WTC11 (cell line): Measurements from ENCODE around the gene TOMM7. TPM values are rescaled to one million over a fixed set of nuclear protein-coding genes. Genes with fewer than 3 reads are reported as not detected.

Experiments used
- ATAC-seq: fragments of 200-7000 bp; cut with Tn5 transposase; 2 replicates; pipeline ENCODE4 v1.10.0; 2021; ENCODE audit warnings: mild to moderate bottlenecking, moderate library complexity
- CTCF ChIA-PET: fragments of 300-600 bp; sonication (Branson Sonifier 250); formaldehyde crosslinking; loops from one replicate; lab custom pipeline; 2021; ENCODE audit warnings: antibody characterized with exemption; lab: Charles Lee
- POLR2A ChIA-PET: fragments of 350-600 bp; sonication (Branson Sonifier 250); formaldehyde crosslinking; loops from one replicate; lab custom pipeline; 2021; ENCODE audit warnings: antibody characterized with exemption; lab: Charles Lee
- DNase-seq: peaks from one replicate; pipeline ENCODE4 v3.0.0; 2021; ENCODE audit warnings: low spot score
- H3K27ac Mint-ChIP-seq: 2 replicates; pipeline ENCODE4 v1.8.0; 2021; ENCODE audit warnings: mixed read lengths
- H3K27me3 Mint-ChIP-seq: 2 replicates; pipeline ENCODE4 v1.8.0; 2021; ENCODE audit warnings: low read depth, mild to moderate bottlenecking, moderate library complexity, mixed read lengths
- H3K36me3 Mint-ChIP-seq: 2 replicates; pipeline ENCODE4 v1.8.0; 2021; ENCODE audit warnings: mixed read lengths
- H3K4me1 Mint-ChIP-seq: 2 replicates; pipeline ENCODE4 v1.8.0; 2022; ENCODE audit warnings: mixed read lengths
- H3K4me3 Mint-ChIP-seq: 2 replicates; pipeline ENCODE4 v1.8.0; 2021; ENCODE audit warnings: mild to moderate bottlenecking, moderate library complexity, mixed read lengths
- H3K9me3 Mint-ChIP-seq: 2 replicates; pipeline ENCODE4 v1.8.0; 2021; ENCODE audit warnings: mixed read lengths
- AR ChIP-seq: fragments of 250-450 bp; sonication (Bioruptor Pico); IDR thresholded peaks from 2 replicates; pipeline ENCODE4 v1.9.0; 2021; ENCODE audit warnings: mild to moderate bottlenecking
- ATF1 ChIP-seq: sonication (generic); formaldehyde crosslinking; IDR thresholded peaks from 2 replicates; pipeline ENCODE4 v1.8.1; 2023; ENCODE audit warnings: mild to moderate bottlenecking, moderate library complexity, missing genetic modification reagents
- CBFB ChIP-seq: sonication (generic); formaldehyde crosslinking; IDR thresholded peaks from 2 replicates; pipeline ENCODE4 v1.8.1; 2022; ENCODE audit warnings: mild to moderate bottlenecking, low read depth, missing genetic modification reagents
- E2F4 ChIP-seq: sonication (generic); formaldehyde crosslinking; IDR thresholded peaks from 2 replicates; pipeline ENCODE4 v1.8.1; 2022; ENCODE audit warnings: low read depth, mild to moderate bottlenecking, moderate library complexity, missing genetic modification reagents, borderline replicate concordance
- ESRRA ChIP-seq: sonication (generic); formaldehyde crosslinking; IDR thresholded peaks from 2 replicates; pipeline ENCODE4 v1.8.1; 2022; ENCODE audit warnings: mild to moderate bottlenecking, missing genetic modification reagents, borderline replicate concordance
- ETV6 ChIP-seq: sonication (generic); formaldehyde crosslinking; IDR thresholded peaks from 2 replicates; pipeline ENCODE4 v1.8.1; 2022; ENCODE audit warnings: mild to moderate bottlenecking, missing genetic modification reagents
- FOXP1 ChIP-seq: sonication (generic); formaldehyde crosslinking; IDR thresholded peaks from 2 replicates; pipeline ENCODE4 v1.8.0; 2022; ENCODE audit warnings: missing genetic modification reagents, mild to moderate bottlenecking, moderate library complexity, borderline replicate concordance
- GTF2I ChIP-seq: fragments of 250-450 bp; sonication (Bioruptor Pico); conservative IDR thresholded peaks from 2 replicates; pipeline ENCODE4 v1.4.0; 2021; ENCODE audit warnings: mild to moderate bottlenecking
- IRF2 ChIP-seq: sonication (generic); formaldehyde crosslinking; IDR thresholded peaks from 2 replicates; pipeline ENCODE4 v1.8.0; 2022; ENCODE audit warnings: low read depth, missing genetic modification reagents, borderline replicate concordance
- JUN ChIP-seq: sonication (generic); formaldehyde crosslinking; IDR thresholded peaks from 2 replicates; pipeline ENCODE4 v1.8.0; 2023; ENCODE audit warnings: mild to moderate bottlenecking, missing genetic modification reagents
- NFE2L1 ChIP-seq: sonication (generic); formaldehyde crosslinking; IDR thresholded peaks from 2 replicates; pipeline ENCODE4 v1.8.1; 2023; ENCODE audit warnings: missing genetic modification reagents
- NFYB ChIP-seq: sonication (generic); formaldehyde crosslinking; conservative IDR thresholded peaks from 2 replicates; pipeline ENCODE4 v1.8.0; 2022; ENCODE audit warnings: low read depth, missing genetic modification reagents
- PRDM15 ChIP-seq: sonication (generic); formaldehyde crosslinking; IDR thresholded peaks from 2 replicates; pipeline ENCODE4 v1.8.0; 2022; ENCODE audit warnings: missing genetic modification reagents
- PREB ChIP-seq: sonication (generic); formaldehyde crosslinking; IDR thresholded peaks from 2 replicates; pipeline ENCODE4 v1.8.1; 2022; ENCODE audit warnings: mild to moderate bottlenecking, missing genetic modification reagents, moderate library complexity, borderline replicate concordance
- TEAD1 ChIP-seq: sonication (generic); formaldehyde crosslinking; IDR thresholded peaks from 2 replicates; pipeline ENCODE4 v1.8.0; 2022; ENCODE audit warnings: mild to moderate bottlenecking, missing genetic modification reagents
- TP53 ChIP-seq: sonication (generic); formaldehyde crosslinking; IDR thresholded peaks from 2 replicates; pipeline ENCODE4 v1.8.1; 2023; ENCODE audit warnings: mild to moderate bottlenecking, missing genetic modification reagents
- USF1 ChIP-seq: sonication (generic); formaldehyde crosslinking; IDR thresholded peaks from 2 replicates; pipeline ENCODE4 v1.8.0; 2022; ENCODE audit warnings: mild to moderate bottlenecking, missing genetic modification reagents
- USF2 ChIP-seq: sonication (generic); formaldehyde crosslinking; IDR thresholded peaks from 2 replicates; pipeline ENCODE4 v1.8.1; 2023; ENCODE audit warnings: mild to moderate bottlenecking, missing genetic modification reagents, moderate library complexity
- ZNF423 ChIP-seq: fragments of 250-450 bp; sonication (Bioruptor Pico); IDR thresholded peaks from 2 replicates; pipeline ENCODE4 v2.1.2; 2022; ENCODE audit warnings: mild to moderate bottlenecking, moderate library complexity
- ZNF671 ChIP-seq: fragments of 250-450 bp; sonication (Bioruptor Pico); IDR thresholded peaks from 2 replicates; pipeline ENCODE4 v1.8.0; 2021; ENCODE audit warnings: mild to moderate bottlenecking
- total RNA-seq: library from RNA; stranded (reverse); gene quantifications from 3 replicates; pipeline ENCODE4 v1.2.3, GENCODE V29; 2021

The TOMM7 gene
- total RNA-seq, 1 experiment from 2014 or later, result 500 TPM

GRCh38 chr7:22787951-22788350, 34.7 kb downstream of the TOMM7 start (continued):
- TF ChIP-seq E2F4 (CRISPR knock-in tag) (no peak), CBFB (CRISPR knock-in tag) (no peak), USF2 (no peak), AR (no peak), ATF1 (CRISPR knock-in tag) (no peak), ZNF671 (CRISPR knock-in tag) (no peak), NFYB (CRISPR knock-in tag) (no peak), JUN (CRISPR knock-in tag) (no peak), IRF2 (no peak)

GRCh38 chr7:22786290-22786932, 36.2 kb downstream of the TOMM7 start:
- peaks cover 16% of the 10 kb centered on the region for H3K4me1 Mint-ChIP-seq
- POLR2A ChIA-PET, result no interaction called here
- ATAC-seq (no peak), DNase-seq (no peak)
- CTCF ChIA-PET, result interaction anchor here (2.5 kb wide), 1 partner anchor 226 kb away, joined by 10 read pairs; no protein-coding TSS in a partner anchor
- H3K27me3 Mint-ChIP-seq, result no peaks in the 10 kb centered on the region
- H3K27ac Mint-ChIP-seq, result no peak overlapping the region; the same call in 1 of the 2 replicates
- no peak overlapping the region for H3K4me3 Mint-ChIP-seq
- peaks cover 24% of the 10 kb centered on the region for H3K9me3 Mint-ChIP-seq
- peaks cover 16% of the 10 kb centered on the region for H3K36me3 Mint-ChIP-seq
- TF ChIP-seq TP53 (no peak), NFE2L1 (CRISPR knock-in tag) (no peak), PREB (CRISPR knock-in tag) (no peak), TEAD1 (no peak), ESRRA (no peak), ETV6 (CRISPR knock-in tag) (no peak), USF1 (no peak), GTF2I (CRISPR knock-in tag) (no peak), E2F4 (CRISPR knock-in tag) (no peak), AR (no peak), ZNF423 (CRISPR knock-in tag) (no peak), FOXP1 (CRISPR knock-in tag) (no peak), PRDM15 (no peak)
